ENCODE measurements around the gene EPB41L1.

The EPB41L1 gene

GRCh38 chr20:36109251-36109947 is 45.1 kb upstream of the EPB41L1 start:
- TF ChIP-seq FOXP2 (optimal IDR thresholded peaks at IDR 0.05; ENCODE audit: borderline replicate concordance, extremely low read depth, extremely low read length, insufficient read depth) (no peak), SIN3A (IDR thresholded peaks at IDR 0.05; ENCODE audit: borderline replicate concordance, insufficient read depth, low read length) (no peak), TAF1 (IDR thresholded peaks at IDR 0.05; ENCODE audit: borderline replicate concordance, insufficient read depth, low read length) (no peak), POLR2AphosphoS5 (IDR thresholded peaks at IDR 0.05; ENCODE audit: low read depth, low read length) (no peak)
- TF ChIP-seq, protein P1, sequence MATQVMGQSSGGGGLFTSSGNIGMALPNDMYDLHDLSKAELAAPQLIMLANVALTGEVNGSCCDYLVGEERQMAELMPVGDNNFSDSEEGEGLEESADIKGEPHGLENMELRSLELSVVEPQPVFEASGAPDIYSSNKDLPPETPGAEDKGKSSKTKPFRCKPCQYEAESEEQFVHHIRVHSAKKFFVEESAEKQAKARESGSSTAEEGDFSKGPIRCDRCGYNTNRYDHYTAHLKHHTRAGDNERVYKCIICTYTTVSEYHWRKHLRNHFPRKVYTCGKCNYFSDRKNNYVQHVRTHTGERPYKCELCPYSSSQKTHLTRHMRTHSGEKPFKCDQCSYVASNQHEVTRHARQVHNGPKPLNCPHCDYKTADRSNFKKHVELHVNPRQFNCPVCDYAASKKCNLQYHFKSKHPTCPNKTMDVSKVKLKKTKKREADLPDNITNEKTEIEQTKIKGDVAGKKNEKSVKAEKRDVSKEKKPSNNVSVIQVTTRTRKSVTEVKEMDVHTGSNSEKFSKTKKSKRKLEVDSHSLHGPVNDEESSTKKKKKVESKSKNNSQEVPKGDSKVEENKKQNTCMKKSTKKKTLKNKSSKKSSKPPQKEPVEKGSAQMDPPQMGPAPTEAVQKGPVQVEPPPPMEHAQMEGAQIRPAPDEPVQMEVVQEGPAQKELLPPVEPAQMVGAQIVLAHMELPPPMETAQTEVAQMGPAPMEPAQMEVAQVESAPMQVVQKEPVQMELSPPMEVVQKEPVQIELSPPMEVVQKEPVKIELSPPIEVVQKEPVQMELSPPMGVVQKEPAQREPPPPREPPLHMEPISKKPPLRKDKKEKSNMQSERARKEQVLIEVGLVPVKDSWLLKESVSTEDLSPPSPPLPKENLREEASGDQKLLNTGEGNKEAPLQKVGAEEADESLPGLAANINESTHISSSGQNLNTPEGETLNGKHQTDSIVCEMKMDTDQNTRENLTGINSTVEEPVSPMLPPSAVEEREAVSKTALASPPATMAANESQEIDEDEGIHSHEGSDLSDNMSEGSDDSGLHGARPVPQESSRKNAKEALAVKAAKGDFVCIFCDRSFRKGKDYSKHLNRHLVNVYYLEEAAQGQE (IDR thresholded peaks at IDR 0.05; ENCODE audit: insufficient read depth in 1 of 2, low read depth in 2 of 2, low read length in 2 of 2): no peak

DNA sequence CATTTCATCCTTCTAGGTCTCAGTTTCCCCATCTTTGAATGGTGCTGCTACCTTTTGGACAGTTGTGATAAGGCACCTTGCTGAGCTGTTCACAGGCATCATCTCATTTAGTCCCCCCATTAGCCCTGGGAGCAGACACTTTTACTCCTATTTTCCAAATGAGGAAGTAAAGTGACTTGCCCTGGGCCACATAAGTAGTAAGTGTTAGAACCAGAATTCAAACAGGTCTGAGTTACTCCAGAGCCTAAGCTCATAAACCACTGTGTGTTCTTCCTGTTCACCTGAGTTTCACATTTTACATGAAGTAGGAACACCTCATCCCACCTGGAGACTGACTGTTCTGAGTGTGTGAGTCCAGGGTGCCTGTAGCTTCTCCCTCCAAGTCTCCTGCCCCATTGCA is 43.5 kb upstream of the EPB41L1 start:
- no peak for TF ChIP-seq TAF1 (IDR thresholded peaks at IDR 0.05; ENCODE audit: borderline replicate concordance, insufficient read depth, low read length)
- TF ChIP-seq FOXP2 (optimal IDR thresholded peaks at IDR 0.05; ENCODE audit: borderline replicate concordance, extremely low read depth, extremely low read length, insufficient read depth): no peak
- no peak for TF ChIP-seq POLR2AphosphoS5 (IDR thresholded peaks at IDR 0.05; ENCODE audit: low read depth, low read length)
- no peak for TF ChIP-seq SIN3A (IDR thresholded peaks at IDR 0.05; ENCODE audit: borderline replicate concordance, insufficient read depth, low read length)
- TF ChIP-seq, protein P1 (IDR thresholded peaks at IDR 0.05; ENCODE audit: insufficient read depth in 1 of 2, low read depth in 2 of 2, low read length in 2 of 2): no peak

DNA sequence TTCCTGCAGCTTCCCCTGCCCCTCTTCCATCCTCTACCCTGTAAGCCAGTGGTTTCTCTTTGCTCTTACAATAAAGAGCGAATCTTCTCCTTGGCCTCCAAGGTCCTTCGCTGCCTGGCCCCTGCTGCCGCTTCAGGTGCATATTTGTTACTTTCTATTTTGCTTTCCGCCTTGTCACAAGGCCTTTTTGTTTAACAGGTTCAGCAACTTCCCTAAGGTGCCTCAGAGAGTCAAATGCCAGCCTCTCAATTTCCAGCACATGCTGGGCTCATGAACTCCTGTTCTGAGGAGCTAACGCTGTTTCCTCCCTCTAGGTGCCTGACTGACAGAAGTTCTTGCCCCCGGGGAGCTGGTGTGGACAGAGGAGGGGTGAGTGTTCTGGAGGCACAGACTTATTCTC is 42.4 kb upstream of the EPB41L1 start:
- TF ChIP-seq FOXP2 (optimal IDR thresholded peaks at IDR 0.05; ENCODE audit: borderline replicate concordance, extremely low read depth, extremely low read length, insufficient read depth) (no peak), SIN3A (IDR thresholded peaks at IDR 0.05; ENCODE audit: borderline replicate concordance, insufficient read depth, low read length) (no peak), TAF1 (IDR thresholded peaks at IDR 0.05; ENCODE audit: borderline replicate concordance, insufficient read depth, low read length) (no peak), POLR2AphosphoS5 (IDR thresholded peaks at IDR 0.05; ENCODE audit: low read depth, low read length) (no peak)
- TF ChIP-seq, protein P1 (IDR thresholded peaks at IDR 0.05; ENCODE audit: insufficient read depth in 1 of 2, low read depth in 2 of 2, low read length in 2 of 2): no peak

- TF ChIP-seq, protein P1 (IDR thresholded peaks at IDR 0.05; ENCODE audit: insufficient read depth in 1 of 2, low read depth in 2 of 2, low read length in 2 of 2): no peak
- TF ChIP-seq POLR2AphosphoS5 (IDR thresholded peaks at IDR 0.05; ENCODE audit: low read depth, low read length) (no peak), FOXP2 (optimal IDR thresholded peaks at IDR 0.05; ENCODE audit: borderline replicate concordance, extremely low read depth, extremely low read length, insufficient read depth) (no peak), SIN3A (IDR thresholded peaks at IDR 0.05; ENCODE audit: borderline replicate concordance, insufficient read depth, low read length) (no peak), TAF1 (IDR thresholded peaks at IDR 0.05; ENCODE audit: borderline replicate concordance, insufficient read depth, low read length) (no peak)
Observed at GRCh38 chr20:36113036-36113435, 41.5 kb upstream of the EPB41L1 start.

All from PFSK-1 (cell line).